Stomach (tissue), 4 donors: ENCODE measurements around the gene NEK10.

ENCODE experiments used
- CTCF ChIP-seq, 7 experiments: fragments of 450-650 bp in 4 of 7; fragments of 200-600 bp in 3 of 7; sonication (generic) in 3 of 7; IDR thresholded peaks; one replicate each; pipeline ENCODE4 v1.5.1; 2016 to 2019; ENCODE audit warnings: antibody characterized with exemption in 7 of 7, control low read depth in 2 of 7, mild to moderate bottlenecking in 1 of 7
- EP300 ChIP-seq: sonication (generic); formaldehyde crosslinking; IDR thresholded peaks from one replicate; pipeline ENCODE4 v1.6.1; 2017; ENCODE audit warnings: antibody characterized with exemption
- POLR2A ChIP-seq, 4 donors: fragments of 450-650 bp; IDR thresholded peaks; one replicate each; pipeline ENCODE4 v1.6.1; 2016; ENCODE audit warnings: antibody characterized with exemption in 4 of 4, control low read depth in 2 of 4, mild to moderate bottlenecking in 1 of 4, moderate library complexity in 1 of 4
- POLR2AphosphoS5 ChIP-seq, 3 donors: sonication (generic); formaldehyde crosslinking; IDR thresholded peaks; one replicate each; pipeline ENCODE4 v1.6.1; 2016; ENCODE audit warnings: antibody characterized with exemption in 3 of 3

GRCh38 chr3:27114684-27115083 lies 254.5 kb downstream of the NEK10 start:
- TF ChIP-seq EP300, result no peak
- no peak for TF ChIP-seq CTCF (IDR thresholded peaks at IDR 0.05)
- TF ChIP-seq POLR2AphosphoS5 (IDR thresholded peaks at IDR 0.05), result no peak
- no peak for TF ChIP-seq POLR2A (IDR thresholded peaks at IDR 0.05)
